Measurements from ENCODE around the gene KRT76.

DNA sequence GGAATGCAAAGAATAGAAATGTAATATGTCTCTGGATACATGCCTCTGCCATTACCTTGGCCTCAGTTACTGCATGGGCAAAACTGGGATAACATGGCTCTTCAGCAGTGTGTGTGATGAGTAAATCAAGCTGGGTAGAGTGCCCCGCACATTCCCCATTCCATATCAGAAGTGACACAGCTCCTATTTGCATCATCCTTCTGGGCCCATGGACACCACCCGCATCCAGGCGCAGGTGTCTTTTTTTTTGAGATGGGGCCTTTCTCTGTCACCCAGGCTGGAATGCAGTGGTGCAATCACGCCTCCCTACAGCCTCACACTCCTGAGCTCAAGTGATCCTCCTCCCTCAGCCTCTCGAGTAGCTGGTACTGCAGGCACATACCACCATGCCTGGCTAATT, 31.6 kb downstream of the KRT76 start:
- TF ChIP-seq POLR2A (IDR thresholded peaks at IDR 0.05; ENCODE audit: extremely low read depth, insufficient read length) = no peak
- TF ChIP-seq, protein P1, sequence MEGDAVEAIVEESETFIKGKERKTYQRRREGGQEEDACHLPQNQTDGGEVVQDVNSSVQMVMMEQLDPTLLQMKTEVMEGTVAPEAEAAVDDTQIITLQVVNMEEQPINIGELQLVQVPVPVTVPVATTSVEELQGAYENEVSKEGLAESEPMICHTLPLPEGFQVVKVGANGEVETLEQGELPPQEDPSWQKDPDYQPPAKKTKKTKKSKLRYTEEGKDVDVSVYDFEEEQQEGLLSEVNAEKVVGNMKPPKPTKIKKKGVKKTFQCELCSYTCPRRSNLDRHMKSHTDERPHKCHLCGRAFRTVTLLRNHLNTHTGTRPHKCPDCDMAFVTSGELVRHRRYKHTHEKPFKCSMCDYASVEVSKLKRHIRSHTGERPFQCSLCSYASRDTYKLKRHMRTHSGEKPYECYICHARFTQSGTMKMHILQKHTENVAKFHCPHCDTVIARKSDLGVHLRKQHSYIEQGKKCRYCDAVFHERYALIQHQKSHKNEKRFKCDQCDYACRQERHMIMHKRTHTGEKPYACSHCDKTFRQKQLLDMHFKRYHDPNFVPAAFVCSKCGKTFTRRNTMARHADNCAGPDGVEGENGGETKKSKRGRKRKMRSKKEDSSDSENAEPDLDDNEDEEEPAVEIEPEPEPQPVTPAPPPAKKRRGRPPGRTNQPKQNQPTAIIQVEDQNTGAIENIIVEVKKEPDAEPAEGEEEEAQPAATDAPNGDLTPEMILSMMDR (IDR thresholded peaks at IDR 0.05; ENCODE audit: low read depth, low read length) = no peak
- TF ChIP-seq, protein P2, sequence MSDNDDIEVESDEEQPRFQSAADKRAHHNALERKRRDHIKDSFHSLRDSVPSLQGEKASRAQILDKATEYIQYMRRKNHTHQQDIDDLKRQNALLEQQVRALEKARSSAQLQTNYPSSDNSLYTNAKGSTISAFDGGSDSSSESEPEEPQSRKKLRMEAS (IDR thresholded peaks at IDR 0.05; ENCODE audit: low read depth, low read length) = no peak
- no peak for TF ChIP-seq MYC (IDR thresholded peaks at IDR 0.05; ENCODE audit: low read depth, low read length)

Data from NB4 (cell line).